Activated T-cell treated with anti-CD3 and anti-CD28 coated beads, Interleukin-2, amount 50 U/mL, for 24 hours (primary cell): ENCODE measurements around the gene SH3BP2.

Experiments used
- DNase-seq: peaks from one replicate; pipeline ENCODE4 v3.0.0-alpha.2; 2020
- H3K27ac Mint-ChIP-seq: 2 replicates; pipeline ENCODE4 v1.8.0; 2020; ENCODE audit warnings: mild to moderate bottlenecking, mixed read lengths
- H3K27me3 Mint-ChIP-seq: 2 replicates; pipeline ENCODE4 v1.8.0; 2020; ENCODE audit warnings: mixed read lengths
- H3K36me3 Mint-ChIP-seq: 2 replicates; pipeline ENCODE4 v1.8.0; 2020; ENCODE audit warnings: low read depth, mixed read lengths
- H3K4me1 Mint-ChIP-seq: 2 replicates; pipeline ENCODE4 v1.8.0; 2020; ENCODE audit warnings: low read depth, mixed read lengths
- H3K4me3 Mint-ChIP-seq: 2 replicates; pipeline ENCODE4 v1.8.0; 2020; ENCODE audit warnings: mild to moderate bottlenecking, moderate library complexity, mixed read lengths
- H3K9me3 Mint-ChIP-seq: 2 replicates; pipeline ENCODE4 v1.8.0; 2020; ENCODE audit warnings: mixed read lengths

The SH3BP2 gene

DNA sequence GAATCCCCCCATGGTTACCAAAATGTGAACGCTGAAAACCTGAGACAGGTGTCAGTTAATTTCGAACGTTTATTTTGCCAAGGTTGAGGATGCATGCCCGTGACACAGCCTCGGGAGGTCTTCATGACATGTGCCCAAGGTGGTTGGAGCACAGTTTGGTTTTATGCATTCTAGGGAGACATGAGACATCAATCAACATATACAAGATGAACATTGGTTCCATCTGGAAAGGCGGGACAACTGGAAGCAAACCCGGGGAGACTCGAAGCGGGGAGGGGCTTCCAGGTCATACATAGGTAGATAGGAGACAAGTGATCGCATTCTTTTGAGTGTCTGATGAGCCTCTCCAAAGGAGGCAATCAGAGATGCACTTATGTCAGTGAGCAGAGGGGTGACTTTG is 11.0 kb upstream of the SH3BP2 start:
- H3K27ac Mint-ChIP-seq: no peak overlapping the region
- DNase-seq: peak; percentile 8
- peaks cover 18% of the 10 kb centered on the region for H3K9me3 Mint-ChIP-seq
- H3K27me3 Mint-ChIP-seq: no peaks in the 10 kb centered on the region
- no peaks in the 10 kb centered on the region for H3K36me3 Mint-ChIP-seq
- no peak overlapping the region for H3K4me3 Mint-ChIP-seq
- peaks cover 31% of the 10 kb centered on the region for H3K4me1 Mint-ChIP-seq

DNA sequence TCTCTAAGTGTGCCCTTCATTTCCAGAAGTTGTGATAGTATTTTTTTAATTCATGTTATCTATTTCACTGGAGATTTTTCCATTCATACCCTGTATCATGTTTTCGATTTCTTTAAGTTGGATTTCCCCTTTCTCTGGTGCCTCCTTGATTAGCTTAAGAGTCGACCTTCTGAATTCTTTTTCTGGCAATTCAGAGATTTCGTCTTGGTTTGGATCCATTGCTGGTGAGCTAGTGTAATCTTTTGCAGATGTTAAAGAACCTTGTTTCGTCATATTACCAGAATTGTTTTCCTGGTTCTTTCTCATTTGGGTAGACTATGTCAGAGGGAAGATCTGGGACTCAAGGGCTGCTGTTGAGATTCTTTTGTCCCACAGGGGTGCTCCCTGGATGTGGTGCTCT is 9.1 kb upstream of the SH3BP2 start:
- no peaks in the 10 kb centered on the region for H3K36me3 Mint-ChIP-seq
- H3K4me1 Mint-ChIP-seq: peaks cover 50% of the 10 kb centered on the region
- H3K27ac Mint-ChIP-seq: peak overlapping the region; percentile 58
- no peak overlapping the region for H3K4me3 Mint-ChIP-seq
- no peaks in the 10 kb centered on the region for H3K27me3 Mint-ChIP-seq
- no peak for DNase-seq
- peaks cover 18% of the 10 kb centered on the region for H3K9me3 Mint-ChIP-seq

DNA sequence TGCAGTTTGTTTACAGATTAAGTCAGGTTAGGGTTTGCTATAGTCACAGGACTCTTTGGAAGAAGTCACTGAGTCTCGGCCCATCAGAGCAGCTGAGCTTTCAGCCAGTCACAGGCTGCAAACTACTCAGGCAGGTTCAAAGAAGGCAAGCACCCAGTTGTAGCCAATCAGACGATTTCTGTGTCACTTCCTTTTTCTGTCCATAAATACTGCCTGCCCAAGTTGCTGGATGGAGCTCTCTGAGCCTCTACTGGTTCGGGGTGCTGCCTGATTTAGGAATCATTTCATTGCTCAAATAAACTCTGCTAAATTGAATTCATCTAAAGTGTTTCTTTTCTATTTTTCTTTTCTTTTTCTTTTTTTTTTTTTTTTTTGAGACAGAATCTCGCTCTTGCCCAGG is 7.3 kb upstream of the SH3BP2 start:
- H3K4me1 Mint-ChIP-seq: peaks cover 60% of the 10 kb centered on the region
- H3K27ac Mint-ChIP-seq: no peak overlapping the region
- no peaks in the 10 kb centered on the region for H3K36me3 Mint-ChIP-seq

GRCh38 chr4:2786152-2786671 is 6.7 kb upstream of the SH3BP2 start:
- Mint-ChIP-seq H3K36me3 (no peaks in the 10 kb centered on the region), H3K4me1 (peaks cover 62% of the 10 kb centered on the region), H3K4me3 (peak overlapping the region; percentile 10), H3K27me3 (no peaks in the 10 kb centered on the region), H3K27ac (peak overlapping the region; percentile 95), H3K9me3 (peaks cover 18% of the 10 kb centered on the region)
- DNase-seq: peak; percentile 82

More for the DNA sequence above, 7.3 kb upstream of the SH3BP2 start:
- DNase-seq: peak; percentile 50
- H3K27me3 Mint-ChIP-seq: no peaks in the 10 kb centered on the region
- H3K9me3 Mint-ChIP-seq: peaks cover 18% of the 10 kb centered on the region
- H3K4me3 Mint-ChIP-seq: no peak overlapping the region

GRCh38 chr4:2786794-2787229 is 6.1 kb upstream of the SH3BP2 start:
- Mint-ChIP-seq H3K4me1 (peaks cover 67% of the 10 kb centered on the region), H3K36me3 (no peaks in the 10 kb centered on the region), H3K4me3 (peak overlapping the region; percentile 23), H3K27me3 (no peaks in the 10 kb centered on the region), H3K27ac (peak overlapping the region; percentile 95), H3K9me3 (peaks cover 17% of the 10 kb centered on the region)
- DNase-seq: peak; percentile 63

DNA sequence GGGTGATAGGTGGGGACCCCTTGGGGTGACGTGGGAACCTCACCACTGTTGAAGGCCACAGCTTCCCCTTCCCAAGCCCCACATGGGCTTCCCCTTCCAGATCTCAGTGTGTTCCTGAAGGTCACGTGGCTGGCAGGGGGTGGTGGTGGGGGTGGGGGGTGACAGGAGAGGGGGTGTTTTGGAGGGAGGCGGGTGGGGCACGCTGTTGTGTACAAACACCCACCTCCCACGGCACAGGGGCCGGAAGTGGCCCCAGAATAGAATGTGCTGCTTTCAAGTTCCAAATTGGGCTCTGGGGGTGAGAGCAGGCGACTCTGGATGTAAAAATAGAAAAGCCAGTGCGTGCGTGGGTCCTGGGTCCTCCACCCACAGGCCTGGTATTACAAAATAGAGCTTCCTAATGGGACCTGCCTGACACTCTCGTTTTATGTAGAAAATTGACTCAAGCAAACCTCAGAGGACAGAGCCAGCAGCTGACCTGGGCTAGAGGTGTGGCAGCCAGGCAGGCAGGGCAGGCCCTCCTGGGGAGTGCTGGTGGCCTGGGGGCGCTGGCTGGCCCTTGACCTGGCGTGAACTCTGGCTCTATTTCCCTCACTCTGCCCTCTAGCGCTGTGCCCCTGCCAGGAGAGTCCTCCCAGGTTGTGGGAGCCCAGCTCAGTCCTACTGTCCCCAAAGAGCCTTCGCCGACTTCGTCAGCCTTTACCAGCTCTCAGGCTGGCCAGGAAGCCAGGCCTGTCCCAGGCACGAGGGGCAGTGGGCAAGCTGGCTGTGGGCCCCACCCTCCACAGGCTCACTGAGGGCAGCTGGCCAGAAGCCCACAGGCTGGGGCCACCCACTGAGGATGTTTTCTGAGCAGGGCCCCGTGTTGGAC is 5.4 kb upstream of the SH3BP2 start:
- no peaks in the 10 kb centered on the region for H3K27me3 Mint-ChIP-seq
- H3K9me3 Mint-ChIP-seq: peaks cover 14% of the 10 kb centered on the region
- no peaks in the 10 kb centered on the region for H3K36me3 Mint-ChIP-seq
- peak overlapping the region; percentile 23 for H3K4me3 Mint-ChIP-seq
- peak overlapping the region; percentile 95 for H3K27ac Mint-ChIP-seq
- peak; percentile 72 for DNase-seq
- H3K4me1 Mint-ChIP-seq: peaks cover 68% of the 10 kb centered on the region

GRCh38 chr4:2788101-2788500 is 4.8 kb upstream of the SH3BP2 start:
- Mint-ChIP-seq H3K27ac (peak overlapping the region; percentile 95), H3K4me1 (peaks cover 66% of the 10 kb centered on the region), H3K36me3 (no peaks in the 10 kb centered on the region), H3K9me3 (peaks cover 8% of the 10 kb centered on the region), H3K27me3 (no peaks in the 10 kb centered on the region), H3K4me3 (no peak overlapping the region)
- no peak for DNase-seq

DNA sequence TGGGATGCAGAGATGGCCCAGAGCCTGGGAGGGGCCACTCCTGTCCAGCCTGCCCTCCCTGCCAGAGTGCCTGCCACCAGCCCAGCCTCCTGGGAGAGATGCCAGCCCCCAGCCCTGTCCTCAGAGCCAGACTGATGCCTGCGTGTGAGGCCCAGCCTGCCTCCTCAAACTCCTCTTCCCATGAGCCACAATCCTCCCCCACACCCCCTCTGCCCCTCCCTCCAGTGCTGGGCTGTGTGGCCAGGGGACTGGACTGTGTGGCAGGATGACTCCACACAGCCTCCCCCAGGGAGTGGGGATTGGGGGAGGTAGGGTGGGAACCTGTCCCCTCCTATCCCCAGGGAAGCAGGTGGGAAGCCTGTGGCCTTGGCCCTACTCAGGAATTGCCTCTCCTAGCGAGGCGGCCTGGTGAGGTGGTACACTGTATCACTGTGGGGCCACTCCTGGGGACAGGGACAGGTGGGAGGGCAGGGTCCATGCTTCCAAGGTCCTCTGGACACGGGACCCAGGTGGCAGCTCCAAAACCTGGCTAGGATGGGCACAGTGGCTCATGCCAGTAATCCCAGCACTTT is 4.3 kb upstream of the SH3BP2 start:
- peak; percentile 35 for DNase-seq
- Mint-ChIP-seq H3K9me3 (peaks cover 3% of the 10 kb centered on the region), H3K4me3 (no peak overlapping the region), H3K4me1 (peaks cover 67% of the 10 kb centered on the region), H3K36me3 (no peaks in the 10 kb centered on the region), H3K27ac (peak overlapping the region; percentile 95), H3K27me3 (no peaks in the 10 kb centered on the region)

DNA sequence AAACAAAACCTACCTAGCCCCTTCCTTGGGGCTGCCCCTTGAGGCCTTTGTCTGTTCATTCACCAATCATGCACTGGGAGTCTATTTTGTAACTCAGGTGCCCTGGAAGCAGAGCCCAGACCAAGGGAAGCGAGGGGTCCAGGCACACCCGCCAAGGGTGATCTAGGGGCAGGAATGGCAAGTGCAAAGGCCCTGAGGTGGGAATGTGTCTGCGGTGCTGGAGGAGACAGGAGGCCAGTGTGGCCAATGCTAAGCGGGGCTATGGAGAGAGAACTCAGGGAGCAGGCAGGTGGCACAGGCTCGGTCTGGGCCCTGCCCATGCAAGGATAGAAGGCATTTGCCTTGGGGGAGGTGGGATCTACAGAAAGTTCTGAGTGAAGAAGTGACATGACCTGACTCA is 3.5 kb upstream of the SH3BP2 start:
- Mint-ChIP-seq H3K27me3 (no peaks in the 10 kb centered on the region), H3K4me1 (peaks cover 67% of the 10 kb centered on the region), H3K9me3 (no peaks in the 10 kb centered on the region), H3K4me3 (no peak overlapping the region), H3K36me3 (no peaks in the 10 kb centered on the region), H3K27ac (peak overlapping the region; percentile 27)
- DNase-seq: peak; percentile 30

DNA sequence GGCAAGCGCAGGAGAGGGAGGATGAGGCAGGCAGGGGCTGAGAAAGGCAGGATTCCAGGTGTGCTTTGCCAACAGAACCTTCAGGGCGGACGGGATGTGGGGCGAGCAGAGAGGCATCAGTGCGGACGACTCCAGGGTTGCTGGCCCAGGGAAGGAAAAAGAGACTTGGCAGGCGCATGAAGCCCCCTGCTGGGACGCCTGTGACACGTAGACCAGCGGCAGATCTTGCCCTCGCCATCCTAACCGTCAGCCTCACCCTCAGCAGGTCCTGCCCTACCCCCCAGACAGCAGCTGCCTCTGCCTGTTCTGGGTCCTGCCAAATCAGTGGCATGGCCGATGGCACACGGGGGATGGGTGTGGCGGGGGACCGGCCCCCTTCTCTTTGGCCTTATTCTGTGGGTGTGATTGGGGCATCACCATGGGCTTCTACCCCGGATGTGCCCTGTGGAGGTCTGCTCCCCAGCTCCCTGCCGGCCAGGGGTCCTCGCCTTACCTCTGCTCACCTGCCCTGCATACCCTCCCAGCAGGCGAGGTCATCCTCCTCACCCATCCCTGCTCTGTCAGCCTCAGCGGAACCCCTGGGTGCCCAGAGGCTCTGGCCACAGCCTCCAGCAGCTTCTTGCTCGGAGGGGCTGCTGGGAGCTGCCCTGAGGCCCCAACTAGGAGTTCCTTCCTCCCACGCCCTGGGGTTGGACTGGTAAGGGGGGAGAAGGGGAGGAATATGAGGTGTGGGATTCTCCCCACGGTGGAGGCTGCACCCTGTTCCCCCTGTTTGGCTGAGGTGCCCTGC is 2.9 kb upstream of the SH3BP2 start:
- H3K9me3 Mint-ChIP-seq: no peaks in the 10 kb centered on the region
- no peaks in the 10 kb centered on the region for H3K36me3 Mint-ChIP-seq
- peaks cover 69% of the 10 kb centered on the region for H3K4me1 Mint-ChIP-seq
- H3K27ac Mint-ChIP-seq: no peak overlapping the region
- no peak overlapping the region for H3K4me3 Mint-ChIP-seq
- H3K27me3 Mint-ChIP-seq: no peaks in the 10 kb centered on the region
- no peak for DNase-seq

GRCh38 chr4:2790583-2791517 is 2.0 kb upstream of the SH3BP2 start:
- no peaks in the 10 kb centered on the region for H3K27me3 Mint-ChIP-seq
- no peak overlapping the region for H3K4me3 Mint-ChIP-seq
- H3K9me3 Mint-ChIP-seq: no peaks in the 10 kb centered on the region
- no peak overlapping the region for H3K27ac Mint-ChIP-seq
- peaks cover 70% of the 10 kb centered on the region for H3K4me1 Mint-ChIP-seq
- H3K36me3 Mint-ChIP-seq: no peaks in the 10 kb centered on the region
- no peak for DNase-seq

GRCh38 chr4:2791518-2792395 is 1.1 kb upstream of the SH3BP2 start:
- H3K27ac Mint-ChIP-seq: no peak overlapping the region
- no peaks in the 10 kb centered on the region for H3K27me3 Mint-ChIP-seq
- peak overlapping the region; percentile 23 for H3K4me3 Mint-ChIP-seq
- peaks cover 64% of the 10 kb centered on the region for H3K4me1 Mint-ChIP-seq
- no peaks in the 10 kb centered on the region for H3K9me3 Mint-ChIP-seq
- H3K36me3 Mint-ChIP-seq: no peaks in the 10 kb centered on the region
- peak; percentile 37 for DNase-seq

DNA sequence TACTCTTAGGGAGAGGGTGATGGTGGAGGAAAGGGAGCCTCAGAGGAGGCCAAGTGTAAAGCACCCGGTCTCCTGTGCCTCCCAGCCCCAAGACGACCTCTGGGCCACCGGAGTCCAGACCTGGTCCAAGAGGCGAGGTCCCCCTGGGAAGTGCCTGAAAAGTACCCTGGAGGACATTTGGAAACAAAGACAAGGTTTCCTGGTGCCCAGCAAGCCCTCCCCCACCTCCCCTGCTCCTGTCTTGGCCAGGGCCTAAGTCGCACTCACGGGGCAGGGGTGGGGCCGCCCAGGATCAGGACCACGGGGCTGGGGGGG is 532 bp upstream of the SH3BP2 start:
- H3K9me3 Mint-ChIP-seq: no peaks in the 10 kb centered on the region
- H3K4me3 Mint-ChIP-seq: peak overlapping the region; percentile 36
- no peaks in the 10 kb centered on the region for H3K36me3 Mint-ChIP-seq
- peaks cover 61% of the 10 kb centered on the region for H3K4me1 Mint-ChIP-seq
- H3K27ac Mint-ChIP-seq: no peak overlapping the region
- DNase-seq: no peak
- H3K27me3 Mint-ChIP-seq: no peaks in the 10 kb centered on the region
